ENCODE measurements around the gene DNAJC5G.

The DNAJC5G gene, protein sequence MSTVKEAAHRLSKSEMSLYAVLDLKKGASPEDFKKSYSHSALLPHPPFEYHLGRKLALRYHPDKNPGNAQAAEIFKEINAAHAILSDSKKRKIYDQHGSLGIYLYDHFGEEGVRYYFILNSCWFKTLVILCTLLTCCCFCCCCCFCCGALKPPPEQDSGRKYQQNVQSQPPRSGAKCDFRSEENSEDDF

DNA sequence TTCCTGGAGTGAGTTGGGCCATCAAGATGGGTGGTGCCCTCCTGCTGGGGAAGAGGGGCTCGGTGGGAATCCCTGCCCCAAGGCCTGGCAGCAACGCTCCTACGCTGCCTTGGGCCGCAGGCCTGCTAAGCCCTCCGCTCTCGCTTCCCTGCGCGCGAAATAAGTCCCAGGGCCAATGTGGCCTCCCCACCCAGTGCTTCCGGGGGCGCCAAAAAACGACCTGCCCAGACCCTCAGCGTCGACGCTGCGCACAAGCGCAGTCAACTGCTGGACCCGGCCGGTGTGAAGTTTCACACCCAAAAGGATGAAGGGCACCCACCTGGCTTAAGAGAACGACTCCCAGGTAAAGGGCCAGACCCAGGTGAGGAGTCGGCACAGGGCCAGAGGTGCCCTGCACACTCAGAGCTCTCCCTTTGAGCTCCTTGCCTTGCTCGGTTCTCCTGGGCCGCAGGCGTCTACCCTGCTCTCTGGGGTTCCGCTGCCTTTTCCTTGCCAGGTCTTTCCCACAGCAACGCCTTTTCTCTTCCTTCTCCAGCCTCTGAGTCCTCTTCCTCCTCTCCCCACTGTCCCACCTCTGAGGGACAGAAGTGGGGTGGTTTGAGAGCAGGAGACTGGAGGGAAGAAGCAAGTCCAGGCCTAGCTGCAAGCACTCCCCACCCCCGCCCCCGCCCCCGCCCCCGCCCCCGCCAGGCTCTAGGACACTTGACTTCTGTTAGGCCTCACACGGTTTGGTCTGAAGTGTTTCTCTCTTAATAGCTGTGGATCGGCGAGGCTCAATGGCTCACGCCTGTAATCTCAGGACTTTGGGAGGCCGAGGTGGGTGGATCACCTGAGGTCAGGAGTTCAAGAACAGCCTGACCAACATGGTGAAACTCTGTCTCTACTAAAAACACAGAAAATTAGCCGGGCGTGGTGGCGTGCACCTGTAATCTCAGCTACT lies at the start of gene DNAJC5G:
DNAJC5G (plus strand) TSS at position 223 of the 940 bp plus-strand sequence. CDS start 1,296 bp downstream, outside the sequence.
- DNase-seq (ENCODE audit: low spot score) (no peak), ATAC-seq (ENCODE audit: low read depth) (no peak)
- H3K36me3 ChIP-seq (ENCODE audit: low read depth), result no peaks in the 10 kb centered on the region
- TF ChIP-seq, protein P1, sequence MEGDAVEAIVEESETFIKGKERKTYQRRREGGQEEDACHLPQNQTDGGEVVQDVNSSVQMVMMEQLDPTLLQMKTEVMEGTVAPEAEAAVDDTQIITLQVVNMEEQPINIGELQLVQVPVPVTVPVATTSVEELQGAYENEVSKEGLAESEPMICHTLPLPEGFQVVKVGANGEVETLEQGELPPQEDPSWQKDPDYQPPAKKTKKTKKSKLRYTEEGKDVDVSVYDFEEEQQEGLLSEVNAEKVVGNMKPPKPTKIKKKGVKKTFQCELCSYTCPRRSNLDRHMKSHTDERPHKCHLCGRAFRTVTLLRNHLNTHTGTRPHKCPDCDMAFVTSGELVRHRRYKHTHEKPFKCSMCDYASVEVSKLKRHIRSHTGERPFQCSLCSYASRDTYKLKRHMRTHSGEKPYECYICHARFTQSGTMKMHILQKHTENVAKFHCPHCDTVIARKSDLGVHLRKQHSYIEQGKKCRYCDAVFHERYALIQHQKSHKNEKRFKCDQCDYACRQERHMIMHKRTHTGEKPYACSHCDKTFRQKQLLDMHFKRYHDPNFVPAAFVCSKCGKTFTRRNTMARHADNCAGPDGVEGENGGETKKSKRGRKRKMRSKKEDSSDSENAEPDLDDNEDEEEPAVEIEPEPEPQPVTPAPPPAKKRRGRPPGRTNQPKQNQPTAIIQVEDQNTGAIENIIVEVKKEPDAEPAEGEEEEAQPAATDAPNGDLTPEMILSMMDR (IDR thresholded peaks at IDR 0.05; ENCODE audit: poor library complexity, severe bottlenecking), result no peak
- H3K4me3 ChIP-seq (ENCODE audit: severe bottlenecking), result no peak within 1 kb of the TSS
- H3K4me1 ChIP-seq (ENCODE audit: insufficient read depth, poor library complexity, severe bottlenecking), result no peaks in the 10 kb centered on the region
- no peak within 1 kb of the TSS for H3K27ac ChIP-seq (ENCODE audit: poor library complexity, severe bottlenecking)
- no peaks in the 10 kb centered on the region for H3K9me3 ChIP-seq (ENCODE audit: severe bottlenecking)
- H3K27me3 ChIP-seq (ENCODE audit: insufficient read depth, poor library complexity, severe bottlenecking), result no peaks in the 10 kb centered on the region

DNA sequence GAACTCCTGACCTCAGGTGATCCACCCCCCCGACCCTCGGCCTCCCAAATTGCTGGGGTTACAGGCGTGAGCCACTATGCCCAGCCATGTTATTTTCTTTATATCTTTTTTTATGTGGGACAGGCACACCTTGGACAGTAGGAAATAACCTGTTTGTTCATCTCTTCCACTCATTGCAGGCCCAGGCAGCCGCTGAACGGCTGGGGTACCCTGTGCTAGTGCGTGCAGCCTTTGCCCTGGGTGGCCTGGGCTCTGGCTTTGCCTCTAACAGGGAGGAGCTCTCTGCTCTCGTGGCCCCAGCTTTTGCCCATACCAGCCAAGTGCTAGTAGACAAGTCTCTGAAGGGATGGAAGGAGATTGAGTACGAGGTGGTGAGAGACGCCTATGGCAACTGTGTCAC lies 49.7 kb upstream of the DNAJC5G start:
- ATAC-seq (ENCODE audit: low read depth) (no peak), DNase-seq (ENCODE audit: low spot score) (no peak)
- TF ChIP-seq, protein P1 (IDR thresholded peaks at IDR 0.05; ENCODE audit: poor library complexity, severe bottlenecking), result no peak
- Histone ChIP-seq H3K27ac (ENCODE audit: poor library complexity, severe bottlenecking) (no peak overlapping the region), H3K4me3 (ENCODE audit: severe bottlenecking) (no peak overlapping the region), H3K4me1 (ENCODE audit: insufficient read depth, poor library complexity, severe bottlenecking) (no peaks in the 10 kb centered on the region), H3K36me3 (ENCODE audit: low read depth) (peaks cover 94% of the 10 kb centered on the region), H3K27me3 (ENCODE audit: insufficient read depth, poor library complexity, severe bottlenecking) (no peaks in the 10 kb centered on the region), H3K9me3 (ENCODE audit: severe bottlenecking) (no peaks in the 10 kb centered on the region)

DNA sequence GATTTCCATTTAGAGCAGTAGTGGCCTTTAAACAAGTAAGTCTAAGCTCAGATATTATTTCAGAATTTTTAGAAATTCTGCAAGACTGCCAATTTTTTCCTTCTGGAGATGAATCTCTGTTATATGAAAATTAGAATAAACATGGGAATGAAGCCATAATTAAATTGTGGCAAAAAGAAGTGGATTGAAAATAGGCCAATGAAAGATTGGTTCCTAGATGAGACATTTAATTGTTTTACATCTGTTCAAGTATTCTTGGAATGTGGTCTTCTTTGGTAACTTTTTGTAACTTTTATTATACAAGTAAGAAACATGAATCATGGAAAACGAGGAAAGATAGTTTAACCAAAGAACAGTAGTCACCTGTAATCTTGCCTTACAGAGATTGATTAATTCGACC lies 47.7 kb upstream of the DNAJC5G start:
- H3K9me3 ChIP-seq (ENCODE audit: severe bottlenecking), result no peaks in the 10 kb centered on the region
- no peak overlapping the region for H3K4me3 ChIP-seq (ENCODE audit: severe bottlenecking)
- DNase-seq (ENCODE audit: low spot score), result no peak
- H3K27me3 ChIP-seq (ENCODE audit: insufficient read depth, poor library complexity, severe bottlenecking), result no peaks in the 10 kb centered on the region
- H3K4me1 ChIP-seq (ENCODE audit: insufficient read depth, poor library complexity, severe bottlenecking), result no peaks in the 10 kb centered on the region
- no peak overlapping the region for H3K27ac ChIP-seq (ENCODE audit: poor library complexity, severe bottlenecking)
- peaks cover 94% of the 10 kb centered on the region for H3K36me3 ChIP-seq (ENCODE audit: low read depth)
- ATAC-seq (ENCODE audit: low read depth), result no peak
- TF ChIP-seq, protein P1 (IDR thresholded peaks at IDR 0.05; ENCODE audit: poor library complexity, severe bottlenecking), result no peak

DNA sequence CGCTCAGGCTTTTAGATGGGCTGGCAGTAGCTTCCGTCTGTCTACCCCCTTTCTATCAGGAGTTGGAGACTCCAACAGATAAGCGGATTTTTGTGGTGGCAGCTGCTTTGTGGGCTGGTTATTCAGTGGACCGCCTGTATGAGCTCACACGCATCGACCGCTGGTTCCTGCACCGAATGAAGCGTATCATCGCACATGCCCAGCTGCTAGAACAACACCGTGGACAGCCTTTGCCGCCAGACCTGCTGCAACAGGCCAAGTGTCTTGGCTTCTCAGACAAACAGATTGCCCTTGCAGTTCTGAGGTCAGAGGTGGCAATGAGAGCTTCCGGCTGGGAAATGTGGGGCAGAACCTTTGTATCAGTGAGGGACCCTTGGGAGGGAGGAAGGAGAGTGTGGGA lies 43.3 kb upstream of the DNAJC5G start:
- TF ChIP-seq, protein P1 (IDR thresholded peaks at IDR 0.05; ENCODE audit: poor library complexity, severe bottlenecking), result no peak
- peaks cover 98% of the 10 kb centered on the region for H3K36me3 ChIP-seq (ENCODE audit: low read depth)
- no peaks in the 10 kb centered on the region for H3K27me3 ChIP-seq (ENCODE audit: insufficient read depth, poor library complexity, severe bottlenecking)
- DNase-seq (ENCODE audit: low spot score) (no peak), ATAC-seq (ENCODE audit: low read depth) (no peak)
- H3K4me1 ChIP-seq (ENCODE audit: insufficient read depth, poor library complexity, severe bottlenecking), result no peaks in the 10 kb centered on the region
- H3K27ac ChIP-seq (ENCODE audit: poor library complexity, severe bottlenecking), result no peak overlapping the region
- no peaks in the 10 kb centered on the region for H3K9me3 ChIP-seq (ENCODE audit: severe bottlenecking)
- no peak overlapping the region for H3K4me3 ChIP-seq (ENCODE audit: severe bottlenecking)
